A549 treated with AZD2906 at 1 μM for 4 hours (cell line): ENCODE results near the gene ALOX5AP. TPM values are rescaled to one million over a fixed set of nuclear protein-coding genes. Genes with fewer than 3 reads are reported as not detected.

Experiments
- total RNA-seq: library from RNA; stranded (reverse); fragments of 200-300 nt; extraction: Qiagen RNA extraction; gene quantifications from 5 replicates; pipeline ENCODE4 v1.2.3, GENCODE V29; 2022

The ALOX5AP gene
- total RNA-seq = 8.5 to 11.5 TPM (median 10.1 TPM) in 5 replicates

GRCh38 chr13:30735025-30735871 is at the start of gene ALOX5AP:
Gene ALOX5AP, plus strand, starts transcription at chr13:30735543. Its CDS starts 63 bp downstream, at chr13:30735606.

Other genes starting within 250 kb of the ALOX5AP start
- gene USPL1, start 117.6 kb upstream of the ALOX5AP start, total RNA-seq = 14.7 to 21.2 TPM (median 17.7 TPM) in 5 replicates
- 0.13 to 0.36 TPM (median 0.32 TPM) in 5 replicates for gene MEDAG, start 170.7 kb downstream of the ALOX5AP start, total RNA-seq
- not detected in 5 replicates for gene TEX26, start 197.1 kb downstream of the ALOX5AP start, total RNA-seq